ENCODE results near the gene CDKN1A. TPM values are rescaled to one million over a fixed set of nuclear protein-coding genes. Genes with fewer than 3 reads are reported as not detected.
A peak's percentile ranks its signal among the peaks of the same experiment; 100 is the strongest.

The CDKN1A gene
- 10 to 100 TPM in 2 of 4 donors, 1 to 10 TPM in 2; 9.1 to 17.5 (median 12.3) TPM for polyA plus RNA-seq (ENCODE audit: insufficient read length in 4 of 4)

GRCh38 chr6:36678488-36679042, at the start of gene CDKN1A:
Gene CDKN1A (plus strand): TSS chr6:36678714. CDS start chr6:36684102, 5,388 bp downstream.
- DNase-seq (ENCODE audit: low read depth in 4 of 4, low spot score in 3 of 4), result peak; percentile 73 to 78 (median 78)

GRCh38 chr6:36629784-36630183, 48.7 kb upstream of the CDKN1A start:
- no peak for DNase-seq (ENCODE audit: low read depth in 4 of 4, low spot score in 3 of 4)

- DNase-seq (ENCODE audit: low read depth in 4 of 4, low spot score in 3 of 4), result no peak
These were observed 47.0 kb upstream of the CDKN1A start for GRCh38 chr6:36631326-36632011.

- DNase-seq (ENCODE audit: low read depth in 4 of 4, low spot score in 3 of 4), result no peak
These were observed 45.1 kb upstream of the CDKN1A start for GRCh38 chr6:36633370-36633769.

GRCh38 chr6:36633915-36634314, 44.6 kb upstream of the CDKN1A start:
- DNase-seq (ENCODE audit: low read depth in 4 of 4, low spot score in 3 of 4), result no peak

- no peak for DNase-seq (ENCODE audit: low read depth in 4 of 4, low spot score in 3 of 4)
These were observed 44.0 kb upstream of the CDKN1A start for GRCh38 chr6:36634317-36635108.

GRCh38 chr6:36636283-36636682, 42.2 kb upstream of the CDKN1A start:
- DNase-seq (ENCODE audit: low read depth in 4 of 4, low spot score in 3 of 4), result no peak

- no peak for DNase-seq (ENCODE audit: low read depth in 4 of 4, low spot score in 3 of 4)
These were observed 41.7 kb upstream of the CDKN1A start for GRCh38 chr6:36636687-36637418.

- DNase-seq (ENCODE audit: low read depth in 4 of 4, low spot score in 3 of 4), result no peak
These were observed 39.9 kb upstream of the CDKN1A start for GRCh38 chr6:36638579-36638978.

GRCh38 chr6:36639171-36639808, 39.2 kb upstream of the CDKN1A start:
- no peak for DNase-seq (ENCODE audit: low read depth in 4 of 4, low spot score in 3 of 4)

GRCh38 chr6:36641543-36641942, 37.0 kb upstream of the CDKN1A start:
- DNase-seq (ENCODE audit: low read depth in 4 of 4, low spot score in 3 of 4), result no peak

GRCh38 chr6:36642913-36643817, 35.3 kb upstream of the CDKN1A start:
- no peak for DNase-seq (ENCODE audit: low read depth in 4 of 4, low spot score in 3 of 4)

GRCh38 chr6:36643977-36644376, 34.5 kb upstream of the CDKN1A start:
- DNase-seq (ENCODE audit: low read depth in 4 of 4, low spot score in 3 of 4), result no peak

GRCh38 chr6:36649086-36649485, 29.4 kb upstream of the CDKN1A start:
- no peak for DNase-seq (ENCODE audit: low read depth in 4 of 4, low spot score in 3 of 4)

- DNase-seq (ENCODE audit: low read depth in 4 of 4, low spot score in 3 of 4), result no peak
These were observed 28.6 kb upstream of the CDKN1A start for GRCh38 chr6:36649701-36650484.

GRCh38 chr6:36650848-36651478, 27.6 kb upstream of the CDKN1A start:
- no peak for DNase-seq (ENCODE audit: low read depth in 4 of 4, low spot score in 3 of 4)

- no peak for DNase-seq (ENCODE audit: low read depth in 4 of 4, low spot score in 3 of 4)
These were observed 26.7 kb upstream of the CDKN1A start for GRCh38 chr6:36651659-36652379.

All from right renal pelvis (tissue), 4 donors.